SK-N-SH (cell line): ENCODE data around the gene AGAP1. TPM values are rescaled to one million over a fixed set of nuclear protein-coding genes. Genes with fewer than 3 reads are reported as not detected.
A peak's percentile ranks its signal among the peaks of the same experiment; 100 is the strongest.

Source experiments
- CTCF ChIA-PET: fragments of 300-600, 350-600 bp; formaldehyde crosslinking; extraction: SDS; loops from one replicate; lab custom pipeline; 2021; lab: Yijun Ruan, JAX
- POLR2A ChIA-PET: fragments of 350-600 bp; sonication (Branson Sonifier 250); formaldehyde crosslinking; extraction: SDS; loops from one replicate; lab custom pipeline; 2020; ENCODE audit warnings: antibody characterized with exemption, inconsistent platforms; lab: Yijun Ruan, JAX
- DNase-seq: peaks from one replicate; pipeline ENCODE4 v3.0.0; 2012
- H2AFZ ChIP-seq: fragments of 200-600 bp; sonication (generic); 2 replicates; pipeline ENCODE4 v1.8.1; 2016; ENCODE audit warnings: antibody characterized with exemption, mild to moderate bottlenecking, low read depth
- H3F3A ChIP-seq: fragments of 200-600 bp; sonication (generic); replicated peaks from 2 replicates; pipeline ENCODE3; 2016; ENCODE audit warnings: antibody characterized with exemption, mild to moderate bottlenecking; ENCODE audit not compliant: insufficient read depth
- H3K27ac ChIP-seq, 2 experiments: fragments of 200-500 bp in 1 of 2; fragments of 200-600 bp in 1 of 2; sonication (Bioruptor generic) in 1 of 2; sonication (generic), shearing (Covaris generic) in 1 of 2; 2 replicates each; pipeline versions ENCODE4 v1.5.1 to v1.6.1; 2014 to 2016; ENCODE audit warnings: low read depth in 2 of 2, inconsistent platforms in 1 of 2, low read length in 1 of 2, mild to moderate bottlenecking in 1 of 2, mixed read lengths in 1 of 2
- H3K27me3 ChIP-seq: fragments of 200-600 bp; sonication (generic), shearing (Covaris generic); 2 replicates; pipeline ENCODE4 v1.6.1; 2016; ENCODE audit warnings: mixed run types; ENCODE audit not compliant: insufficient read depth
- H3K36me3 ChIP-seq, 2 experiments: fragments of 200-500 bp in 1 of 2; fragments of 200-600 bp in 1 of 2; sonication (Bioruptor generic) in 1 of 2; sonication (generic) in 1 of 2; replicated peaks in 1 of 2; 2 replicates each; pipeline versions ENCODE3 to v1.5.1; 2014 to 2016; ENCODE audit warnings: low read length in 1 of 2, mild to moderate bottlenecking in 1 of 2; ENCODE audit not compliant: insufficient read depth in 2 of 2, control insufficient read depth in 1 of 2
- H3K4me1 ChIP-seq, 2 experiments: fragments of 200-500 bp in 1 of 2; fragments of 200-600 bp in 1 of 2; sonication (Bioruptor generic) in 1 of 2; sonication (generic), shearing (Covaris generic) in 1 of 2; 2 replicates each; pipeline versions ENCODE4 v1.5.1 to v1.6.1; 2014 to 2016; ENCODE audit warnings: low read depth in 1 of 2, low read length in 1 of 2, mixed run types in 1 of 2; ENCODE audit not compliant: insufficient read depth in 2 of 2, control insufficient read depth in 1 of 2
- H3K4me2 ChIP-seq: fragments of 200-600 bp; sonication (generic), shearing (Covaris generic); 2 replicates; pipeline ENCODE4 v1.6.1; 2017; ENCODE audit warnings: mixed run types
- H3K4me3 ChIP-seq, 2 experiments: fragments of 200-500 bp in 1 of 2; fragments of 200-600 bp in 1 of 2; sonication (Bioruptor generic) in 1 of 2; sonication (generic), shearing (Covaris generic) in 1 of 2; 2 replicates each; pipeline versions ENCODE4 v1.5.1 to v1.8.1; 2014 to 2016; ENCODE audit warnings: low read depth in 2 of 2, inconsistent platforms in 1 of 2, low read length in 1 of 2, mild to moderate bottlenecking in 1 of 2, mixed read lengths in 1 of 2, moderate library complexity in 1 of 2
- H3K79me2 ChIP-seq: fragments of 200-600 bp; sonication (generic); 2 replicates; pipeline ENCODE4 v1.8.1; 2017; ENCODE audit warnings: mild to moderate bottlenecking; ENCODE audit not compliant: insufficient read depth
- H3K9ac ChIP-seq: fragments of 200-600 bp; sonication (generic); 2 replicates; pipeline ENCODE4 v1.6.1; 2017; ENCODE audit warnings: mixed run types
- H3K9me2 ChIP-seq: fragments of 200-600 bp; sonication (generic); 2 replicates; pipeline ENCODE4 v1.6.1; 2017; ENCODE audit warnings: mixed run types
- H3K9me3 ChIP-seq: fragments of 200-600 bp; sonication (generic); 2 replicates; pipeline ENCODE4 v1.6.1; 2017; ENCODE audit warnings: mixed run types, mild to moderate bottlenecking, moderate library complexity
- H4K20me1 ChIP-seq: fragments of 200-600 bp; sonication (generic); 2 replicates; pipeline ENCODE4 v1.6.1; 2017; ENCODE audit warnings: mild to moderate bottlenecking, mixed run types; ENCODE audit not compliant: insufficient read depth
- CHD2 ChIP-seq: fragments of 150-350 bp; IDR thresholded peaks from 2 replicates; pipeline ENCODE4 v1.6.1; 2018; ENCODE audit warnings: low read length; ENCODE audit not compliant: partially characterized antibody
- EP300 ChIP-seq, 2 experiments: IDR thresholded peaks; 2 replicates each; pipeline versions ENCODE4 v1.4.0 to v1.6.1; 2012; ENCODE audit warnings: borderline replicate concordance in 1 of 2, low read depth in 1 of 2, low read length in 1 of 2
- FOXJ3 ChIP-seq: sonication (generic); formaldehyde crosslinking; IDR thresholded peaks from 2 replicates; pipeline ENCODE4 v1.5.1; 2020; ENCODE audit warnings: mild to moderate bottlenecking, missing genetic modification reagents
- FOXM1 ChIP-seq: IDR thresholded peaks from 2 replicates; pipeline ENCODE4 v1.4.0; 2012; ENCODE audit warnings: low read depth, mild to moderate bottlenecking
- GABPA ChIP-seq: IDR thresholded peaks from 2 replicates; pipeline ENCODE4 v1.4.0; 2012; ENCODE audit warnings: low read depth, mild to moderate bottlenecking
- GATA2 ChIP-seq: sonication (generic); formaldehyde crosslinking; IDR thresholded peaks from 2 replicates; pipeline ENCODE4 v1.5.0; 2020; ENCODE audit warnings: mild to moderate bottlenecking, missing genetic modification reagents
- MAX ChIP-seq: IDR thresholded peaks from 2 replicates; pipeline ENCODE4 v1.4.0; 2012; ENCODE audit warnings: low read depth
- NFIC ChIP-seq: IDR thresholded peaks from 2 replicates; pipeline ENCODE4 v1.4.0; 2012; ENCODE audit warnings: borderline replicate concordance
- NRF1 ChIP-seq: IDR thresholded peaks from 2 replicates; pipeline ENCODE4 v1.6.1; 2012; ENCODE audit warnings: low read depth, mild to moderate bottlenecking, low read length
- PBX3 ChIP-seq: IDR thresholded peaks from 2 replicates; pipeline ENCODE4; 2012
- POLR2AphosphoS5 ChIP-seq: IDR thresholded peaks from 2 replicates; pipeline ENCODE4 v1.6.1; 2012; ENCODE audit warnings: low read depth, low read length
- RCOR1 ChIP-seq: fragments of 150-350 bp; IDR thresholded peaks from 2 replicates; pipeline ENCODE4 v1.6.1; 2017; ENCODE audit warnings: antibody characterized with exemption, low read length
- REST ChIP-seq: IDR thresholded peaks from 2 replicates; pipeline ENCODE4 v1.6.1; 2012; ENCODE audit warnings: mild to moderate bottlenecking, low read depth, low read length, moderate library complexity
- TEAD4 ChIP-seq: IDR thresholded peaks from 2 replicates; pipeline ENCODE4 v1.4.0; 2012; ENCODE audit warnings: mild to moderate bottlenecking, borderline replicate concordance; ENCODE audit not compliant: insufficient read depth
- ZBTB33 ChIP-seq: IDR thresholded peaks from 2 replicates; pipeline ENCODE4 v1.4.0; 2012; ENCODE audit warnings: low read depth, borderline replicate concordance
- whole genome bisulfite sequencing: methylation state at CpG from one replicate; pipeline ENCODE4 v1.1.6; 2017; ENCODE audit warnings: low lambda C conversion rate; 5-methylcytosine and 5-hydroxymethylcytosine counted together
- polyA plus RNA-seq, 3 experiments: library from polyadenylated mRNA; depleted of rRNA; stranded (reverse); fragments of >200 nt; gene quantifications; 2 replicates each; pipeline ENCODE4 v1.2.3, GENCODE V29; 2012
- TF ChIP-seq, protein P1 (sequence below): fragments of 200-600 bp; sonication (generic); IDR thresholded peaks from 2 replicates; pipeline ENCODE4 v1.6.1; 2017; ENCODE audit warnings: antibody characterized with exemption, mild to moderate bottlenecking, moderate library complexity
- TF ChIP-seq, protein P2 (sequence below): fragments of 150-350 bp; IDR thresholded peaks from 2 replicates; pipeline ENCODE4 v1.6.1; 2016; ENCODE audit warnings: mild to moderate bottlenecking, low read depth, low read length

Gene AGAP1
- polyA plus RNA-seq, 1 of the 3 experiments (the other 2 are of a cell fraction): 8.8 TPM

DNA sequence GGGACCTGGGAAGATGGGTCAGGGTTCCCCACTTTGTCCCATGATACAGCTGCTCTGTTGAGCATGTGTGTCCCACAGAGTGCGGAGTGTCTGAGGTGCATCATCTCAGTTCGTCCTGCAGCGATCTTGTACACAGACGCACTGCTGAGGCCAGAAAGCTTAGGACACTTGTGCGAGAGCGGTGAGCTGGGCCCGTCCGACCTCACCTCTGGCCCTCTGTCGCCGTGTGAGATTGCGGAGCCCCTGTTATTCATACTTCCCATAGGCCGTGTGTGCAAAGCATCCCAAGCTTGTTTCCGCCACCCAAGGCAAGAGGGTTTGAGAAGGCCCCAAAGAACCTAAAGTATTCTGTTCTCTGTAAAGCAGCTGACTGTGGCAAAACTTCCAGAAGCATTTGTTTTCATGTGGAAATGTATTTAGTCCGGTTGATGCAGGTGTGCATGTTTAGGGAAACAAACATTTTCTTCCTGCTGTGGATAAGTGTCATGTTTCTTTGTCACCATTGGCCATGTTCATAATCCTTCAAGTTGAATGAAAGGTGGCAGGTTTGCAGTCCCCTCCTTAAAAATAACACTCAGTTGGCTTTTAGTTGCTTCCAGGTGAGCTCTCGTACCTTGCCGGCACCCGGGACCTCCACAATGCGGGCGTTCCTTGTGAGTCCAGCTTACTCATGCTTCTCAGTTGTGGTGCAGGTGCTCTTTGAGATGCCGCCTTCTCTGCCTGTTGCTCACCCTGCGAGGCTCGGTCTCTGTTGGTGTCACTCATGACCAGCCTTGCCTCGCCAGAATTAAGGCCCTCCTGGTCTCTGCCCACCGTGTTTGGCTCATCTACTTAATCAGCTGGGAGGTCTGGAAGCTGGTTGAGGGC, 5.3 kb downstream of the AGAP1 start:
- Histone ChIP-seq H3K4me1 (peaks cover 37 to 46% of the 10 kb centered on the region in 2 experiments), H3K27me3 (no peaks in the 10 kb centered on the region), H3K9me2 (no peaks in the 10 kb centered on the region), H2AFZ (no peak overlapping the region), H4K20me1 (peaks cover 78% of the 10 kb centered on the region), H3K4me3 (0 out of 4 replicates have a peak overlapping the region, but pooled peaks of 1 of the 2 experiments have one; percentile 3), H3K4me2 (no peak overlapping the region), H3K27ac (no peak overlapping the region), H3F3A (peaks cover 3% of the 10 kb centered on the region), H3K9me3 (no peaks in the 10 kb centered on the region), H3K9ac (no peak overlapping the region), H3K79me2 (peaks cover 90% of the 10 kb centered on the region), H3K36me3 (no peaks in the 10 kb centered on the region)
- 96% methylated on average over 23 of the region's 24 CpGs for WGBS
- TF ChIP-seq RCOR1: no peak
- TF ChIP-seq ZBTB33: no peak
- TF ChIP-seq FOXJ3 (CRISPR knock-in tag): no peak
- TF ChIP-seq POLR2AphosphoS5: no peak
- TF ChIP-seq GATA2 (CRISPR knock-in tag): no peak
- TF ChIP-seq PBX3: no peak
- TF ChIP-seq EP300 (IDR thresholded peaks at IDR 0.05; ENCODE audit: borderline replicate concordance in 1 of 2, low read depth in 1 of 2, low read length in 1 of 2): no peak
- TF ChIP-seq, protein P1, sequence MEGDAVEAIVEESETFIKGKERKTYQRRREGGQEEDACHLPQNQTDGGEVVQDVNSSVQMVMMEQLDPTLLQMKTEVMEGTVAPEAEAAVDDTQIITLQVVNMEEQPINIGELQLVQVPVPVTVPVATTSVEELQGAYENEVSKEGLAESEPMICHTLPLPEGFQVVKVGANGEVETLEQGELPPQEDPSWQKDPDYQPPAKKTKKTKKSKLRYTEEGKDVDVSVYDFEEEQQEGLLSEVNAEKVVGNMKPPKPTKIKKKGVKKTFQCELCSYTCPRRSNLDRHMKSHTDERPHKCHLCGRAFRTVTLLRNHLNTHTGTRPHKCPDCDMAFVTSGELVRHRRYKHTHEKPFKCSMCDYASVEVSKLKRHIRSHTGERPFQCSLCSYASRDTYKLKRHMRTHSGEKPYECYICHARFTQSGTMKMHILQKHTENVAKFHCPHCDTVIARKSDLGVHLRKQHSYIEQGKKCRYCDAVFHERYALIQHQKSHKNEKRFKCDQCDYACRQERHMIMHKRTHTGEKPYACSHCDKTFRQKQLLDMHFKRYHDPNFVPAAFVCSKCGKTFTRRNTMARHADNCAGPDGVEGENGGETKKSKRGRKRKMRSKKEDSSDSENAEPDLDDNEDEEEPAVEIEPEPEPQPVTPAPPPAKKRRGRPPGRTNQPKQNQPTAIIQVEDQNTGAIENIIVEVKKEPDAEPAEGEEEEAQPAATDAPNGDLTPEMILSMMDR: no peak
- TF ChIP-seq NRF1: no peak
- no peak for TF ChIP-seq MAX
- TF ChIP-seq NFIC: no peak
- no peak for TF ChIP-seq FOXM1
- TF ChIP-seq TEAD4: no peak
- no peak for TF ChIP-seq GABPA
- TF ChIP-seq REST: no peak
- TF ChIP-seq CHD2: no peak
- TF ChIP-seq, protein P2, sequence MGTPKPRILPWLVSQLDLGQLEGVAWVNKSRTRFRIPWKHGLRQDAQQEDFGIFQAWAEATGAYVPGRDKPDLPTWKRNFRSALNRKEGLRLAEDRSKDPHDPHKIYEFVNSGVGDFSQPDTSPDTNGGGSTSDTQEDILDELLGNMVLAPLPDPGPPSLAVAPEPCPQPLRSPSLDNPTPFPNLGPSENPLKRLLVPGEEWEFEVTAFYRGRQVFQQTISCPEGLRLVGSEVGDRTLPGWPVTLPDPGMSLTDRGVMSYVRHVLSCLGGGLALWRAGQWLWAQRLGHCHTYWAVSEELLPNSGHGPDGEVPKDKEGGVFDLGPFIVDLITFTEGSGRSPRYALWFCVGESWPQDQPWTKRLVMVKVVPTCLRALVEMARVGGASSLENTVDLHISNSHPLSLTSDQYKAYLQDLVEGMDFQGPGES: no peak
- ChIA-PET POLR2A (no interaction called here), CTCF (interaction anchor here (0.9 to 4.4 kb wide), 8 partner anchors 11 to 371 kb away, joined by 3 to 21 read pairs (median 11); no protein-coding TSS in a partner anchor)
- no peak for DNase-seq
